H9 (cell line): Measurements from ENCODE around the gene RPP14. TPM values are rescaled to one million over a fixed set of nuclear protein-coding genes. Genes with fewer than 3 reads are reported as not detected.
A peak's percentile ranks its signal among the peaks of the same experiment; 100 is the strongest.

ENCODE experiments used
- DNase-seq: peaks from one replicate; pipeline ENCODE4 v3.0.0-alpha.2; 2017
- H2AFZ ChIP-seq: one replicate; pipeline ENCODE4 v1.6.1; 2013; ENCODE audit warnings: mild to moderate bottlenecking, low read length, control low read depth, moderate library complexity
- H2AK5ac ChIP-seq: 2 replicates; pipeline ENCODE4 v1.6.1; 2013; ENCODE audit warnings: low read length, control low read depth, mixed read lengths; ENCODE audit not compliant: insufficient read length
- H2BK120ac ChIP-seq: one replicate; pipeline ENCODE4 v1.6.1; 2013; ENCODE audit warnings: low read depth, mild to moderate bottlenecking, low read length, control low read depth, inconsistent platforms; ENCODE audit not compliant: poor library complexity, severe bottlenecking
- H2BK12ac ChIP-seq: 2 replicates; pipeline ENCODE4 v1.6.1; 2013; ENCODE audit warnings: low read length, control low read depth, mixed read lengths, low read depth; ENCODE audit not compliant: insufficient read length
- H2BK15ac ChIP-seq: 2 replicates; pipeline ENCODE4 v1.6.1; 2013; ENCODE audit warnings: low read depth, low read length, control low read depth
- H2BK20ac ChIP-seq: one replicate; pipeline ENCODE4 v1.6.1; 2013; ENCODE audit warnings: low read depth, mild to moderate bottlenecking, low read length, control low read depth, inconsistent platforms; ENCODE audit not compliant: poor library complexity, severe bottlenecking
- H2BK5ac ChIP-seq: 2 replicates; pipeline ENCODE4 v1.6.1; 2013; ENCODE audit warnings: low read length, control low read depth, mixed read lengths; ENCODE audit not compliant: insufficient read length
- H3K14ac ChIP-seq: 2 replicates; pipeline ENCODE4 v1.6.1; 2013; ENCODE audit warnings: low read length, control low read depth; ENCODE audit not compliant: insufficient read depth
- H3K18ac ChIP-seq: 2 replicates; pipeline ENCODE4 v1.6.1; 2013; ENCODE audit warnings: low read depth, mild to moderate bottlenecking, mixed read lengths, low read length, control low read depth; ENCODE audit not compliant: insufficient read length
- H3K23ac ChIP-seq: 2 replicates; pipeline ENCODE4 v1.6.1; 2013; ENCODE audit warnings: low read length, control low read depth, mixed read lengths, low read depth; ENCODE audit not compliant: insufficient read length
- H3K23me2 ChIP-seq: 2 replicates; pipeline ENCODE4 v1.6.1; 2013; ENCODE audit warnings: low read depth, mild to moderate bottlenecking, mixed read lengths, low read length, control low read depth; ENCODE audit not compliant: insufficient read length, poor library complexity, severe bottlenecking
- H3K27ac ChIP-seq: 2 replicates; pipeline ENCODE4 v1.5.1; 2013; ENCODE audit warnings: low read length, control low read depth, mixed read lengths, low read depth; ENCODE audit not compliant: insufficient read length
- H3K27me3 ChIP-seq: 2 replicates; pipeline ENCODE4 v1.6.1; 2013; ENCODE audit warnings: low read length, control low read depth, inconsistent platforms; ENCODE audit not compliant: insufficient read depth
- H3K4ac ChIP-seq: 2 replicates; pipeline ENCODE4 v1.6.1; 2013; ENCODE audit warnings: low read depth, mild to moderate bottlenecking, control low read depth, inconsistent platforms, low read length, moderate library complexity
- H3K4me1 ChIP-seq: 2 replicates; pipeline ENCODE4 v1.6.1; 2013; ENCODE audit warnings: low read length, control low read depth, inconsistent platforms; ENCODE audit not compliant: insufficient read depth
- H3K4me2 ChIP-seq: 2 replicates; pipeline ENCODE4 v1.6.1; 2013; ENCODE audit warnings: low read length, control low read depth, mixed read lengths; ENCODE audit not compliant: insufficient read length, insufficient read depth
- H3K56ac ChIP-seq: 2 replicates; pipeline ENCODE4 v1.6.1; 2013; ENCODE audit warnings: low read depth, mild to moderate bottlenecking, mixed read lengths, low read length, control low read depth; ENCODE audit not compliant: insufficient read length
- H3K79me1 ChIP-seq: 2 replicates; pipeline ENCODE4 v1.6.1; 2013; ENCODE audit warnings: low read depth, mild to moderate bottlenecking, moderate library complexity, low read length, control low read depth, inconsistent platforms; ENCODE audit not compliant: insufficient read depth, poor library complexity, severe bottlenecking
- H3K79me2 ChIP-seq: 2 replicates; pipeline ENCODE4 v1.6.1; 2013; ENCODE audit warnings: low read length, control low read depth, inconsistent platforms; ENCODE audit not compliant: insufficient read depth
- H3K9ac ChIP-seq: 2 replicates; pipeline ENCODE4 v1.6.1; 2013; ENCODE audit warnings: low read length, control low read depth, mixed read lengths; ENCODE audit not compliant: insufficient read length; ENCODE audit errors: extremely low read depth
- H3K9me3 ChIP-seq: one replicate; pipeline ENCODE4 v1.6.1; 2013; ENCODE audit warnings: low read depth, low read length, inconsistent platforms; ENCODE audit not compliant: control insufficient read depth
- H3T11ph ChIP-seq: one replicate; pipeline ENCODE4 v1.6.1; 2013; ENCODE audit warnings: mild to moderate bottlenecking, low read length, control low read depth, inconsistent platforms
- H4K20me1 ChIP-seq: one replicate; pipeline ENCODE4 v1.6.1; 2013; ENCODE audit not compliant: control insufficient read depth, insufficient read length, insufficient read depth
- H4K5ac ChIP-seq: 2 replicates; pipeline ENCODE4 v1.6.1; 2013; ENCODE audit warnings: low read depth, mild to moderate bottlenecking, mixed read lengths, low read length, control low read depth; ENCODE audit not compliant: insufficient read length
- H4K8ac ChIP-seq: replicated peaks from 2 replicates; pipeline ENCODE4 v1.6.1; 2013; ENCODE audit warnings: low read length, control low read depth, mixed read lengths, low read depth; ENCODE audit not compliant: insufficient read length
- H4K91ac ChIP-seq: 2 replicates; pipeline ENCODE4 v1.6.1; 2013; ENCODE audit warnings: low read depth, mild to moderate bottlenecking, moderate library complexity, mixed read lengths, low read length, control low read depth; ENCODE audit not compliant: insufficient read length
- H3K27ac Mint-ChIP-seq, 3 experiments: 2 replicates in 2 of 3; 3 replicates in 1 of 3; pipeline ENCODE4 v1.8.0; 2020 to 2021; ENCODE audit warnings: mixed read lengths in 3 of 3, mild to moderate bottlenecking in 1 of 3, moderate library complexity in 1 of 3
- H3K27me3 Mint-ChIP-seq: 2 replicates; pipeline ENCODE4 v1.8.0; 2021; ENCODE audit warnings: low read depth, mild to moderate bottlenecking, moderate library complexity, mixed read lengths
- H3K36me3 Mint-ChIP-seq, 3 experiments: 2 replicates in 2 of 3; 3 replicates in 1 of 3; pipeline ENCODE4 v1.8.0; 2020 to 2021; ENCODE audit warnings: low read depth in 3 of 3, mixed read lengths in 3 of 3; ENCODE audit not compliant: insufficient read depth in 1 of 3
- H3K4me1 Mint-ChIP-seq, 2 experiments: 2 replicates each; pipeline ENCODE4 v1.8.0; 2020; ENCODE audit warnings: mixed read lengths in 2 of 2
- H3K4me3 Mint-ChIP-seq, 2 experiments: 2 replicates in 1 of 2; 3 replicates in 1 of 2; pipeline ENCODE4 v1.8.0; 2020 to 2021; ENCODE audit warnings: mild to moderate bottlenecking in 2 of 2, mixed read lengths in 2 of 2, moderate library complexity in 1 of 2
- H3K9me3 Mint-ChIP-seq, 2 experiments: 2 replicates in 1 of 2; 3 replicates in 1 of 2; pipeline ENCODE4 v1.8.0; 2020; ENCODE audit warnings: mild to moderate bottlenecking in 2 of 2, mixed read lengths in 2 of 2, moderate library complexity in 1 of 2
- WGBS: extraction: QIAGEN DNeasy Blood & Tissue Kit; methylation state at CpG from one replicate; pipeline ENCODE4 v1.1.7; 2013; ENCODE audit warnings: missing lambda C conversion rate, low lambda C conversion rate, mixed read lengths; ENCODE audit not compliant: insufficient read length; ENCODE audit errors: extremely low coverage; 5-methylcytosine and 5-hydroxymethylcytosine counted together
- total RNA-seq: library from RNA; stranded (reverse); gene quantifications from 2 replicates; pipeline ENCODE4 v1.2.1, GENCODE V29; 2021
- TF ChIP-seq, protein P1 (sequence below): fragments of 200-600 bp; sonication (generic); conservative IDR thresholded peaks from 3 replicates; pipeline ENCODE4 v1.8.0; 2021; ENCODE audit warnings: antibody characterized with exemption, mild to moderate bottlenecking

The RPP14 gene
- total RNA-seq, 1 experiment from 2014 or later: 23.9 TPM

DNA sequence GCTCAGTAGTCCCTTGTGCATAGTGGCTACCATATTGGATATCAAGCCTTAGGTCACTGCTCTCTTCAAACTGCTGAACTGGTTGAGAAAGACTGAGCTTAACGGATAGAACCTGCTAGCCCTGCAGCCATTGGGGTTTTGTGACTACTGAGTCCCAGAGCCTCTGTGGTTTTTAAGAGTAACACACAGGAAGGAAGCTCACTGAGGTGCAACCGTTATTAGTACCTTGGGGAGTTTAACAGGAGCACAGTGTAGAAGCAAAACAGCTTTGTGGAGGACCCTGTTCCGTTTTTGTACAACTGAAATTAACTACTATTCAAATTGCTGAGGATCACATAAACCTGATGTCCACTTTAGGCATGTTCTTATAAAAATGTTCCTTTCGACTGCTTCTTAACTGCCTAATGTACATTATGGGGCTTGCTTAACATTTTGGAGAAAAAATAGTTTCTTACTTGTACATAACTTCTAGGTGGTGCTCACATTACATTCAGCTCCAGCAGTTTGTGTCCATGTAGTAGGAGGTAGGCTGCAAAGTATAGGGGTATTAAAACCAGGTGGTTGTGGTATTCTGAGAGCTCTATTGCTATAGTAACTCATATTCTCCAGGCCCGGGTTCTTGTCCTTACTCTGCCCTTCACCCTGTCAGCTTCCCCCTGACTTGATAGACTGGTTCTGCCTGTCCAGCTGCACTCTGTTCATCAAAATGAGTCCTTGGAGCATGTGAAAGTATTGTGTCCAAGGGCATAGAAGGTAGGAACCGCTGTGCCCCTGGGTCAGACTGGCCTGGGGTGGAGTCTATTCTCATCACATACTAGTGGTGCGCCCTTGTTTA, 44.0 kb downstream of the RPP14 start:
- Mint-ChIP-seq H3K4me3 (no peak overlapping the region), H3K36me3 (no peaks in the 10 kb centered on the region), H3K9me3 (no peaks in the 10 kb centered on the region), H3K27me3 (no peaks in the 10 kb centered on the region), H3K4me1 (peaks cover 8% of the 10 kb centered on the region in 2 experiments), H3K27ac (peak overlapping the region in 1 of 3 experiments; percentile 31; a peak in 2 of 7 replicates)
- Histone ChIP-seq H3K9ac (no peak overlapping the region), H2BK15ac (no peak overlapping the region), H3K4me1 (no peaks in the 10 kb centered on the region), H4K20me1 (no peaks in the 10 kb centered on the region), H3K14ac (no peak overlapping the region), H3T11ph (no peak overlapping the region), H3K4me2 (no peak overlapping the region), H3K56ac (no peak overlapping the region), H3K27me3 (no peaks in the 10 kb centered on the region), H4K8ac (no peak overlapping the region), H2AFZ (no peak overlapping the region), H3K4ac (no peak overlapping the region), H2BK12ac (no peak overlapping the region), H2BK5ac (no peak overlapping the region), H3K23ac (no peak overlapping the region), H3K9me3 (no peaks in the 10 kb centered on the region), H3K23me2 (no peaks in the 10 kb centered on the region), H3K79me1 (no peaks in the 10 kb centered on the region), H3K27ac (no peak overlapping the region), H4K5ac (no peak overlapping the region), H3K79me2 (no peaks in the 10 kb centered on the region), H2BK20ac (no peak overlapping the region), H2AK5ac (no peak overlapping the region), H4K91ac (no peak overlapping the region), H3K18ac (no peak overlapping the region), H2BK120ac (no peak overlapping the region)
- TF ChIP-seq, protein P1, sequence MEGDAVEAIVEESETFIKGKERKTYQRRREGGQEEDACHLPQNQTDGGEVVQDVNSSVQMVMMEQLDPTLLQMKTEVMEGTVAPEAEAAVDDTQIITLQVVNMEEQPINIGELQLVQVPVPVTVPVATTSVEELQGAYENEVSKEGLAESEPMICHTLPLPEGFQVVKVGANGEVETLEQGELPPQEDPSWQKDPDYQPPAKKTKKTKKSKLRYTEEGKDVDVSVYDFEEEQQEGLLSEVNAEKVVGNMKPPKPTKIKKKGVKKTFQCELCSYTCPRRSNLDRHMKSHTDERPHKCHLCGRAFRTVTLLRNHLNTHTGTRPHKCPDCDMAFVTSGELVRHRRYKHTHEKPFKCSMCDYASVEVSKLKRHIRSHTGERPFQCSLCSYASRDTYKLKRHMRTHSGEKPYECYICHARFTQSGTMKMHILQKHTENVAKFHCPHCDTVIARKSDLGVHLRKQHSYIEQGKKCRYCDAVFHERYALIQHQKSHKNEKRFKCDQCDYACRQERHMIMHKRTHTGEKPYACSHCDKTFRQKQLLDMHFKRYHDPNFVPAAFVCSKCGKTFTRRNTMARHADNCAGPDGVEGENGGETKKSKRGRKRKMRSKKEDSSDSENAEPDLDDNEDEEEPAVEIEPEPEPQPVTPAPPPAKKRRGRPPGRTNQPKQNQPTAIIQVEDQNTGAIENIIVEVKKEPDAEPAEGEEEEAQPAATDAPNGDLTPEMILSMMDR: no peak
- WGBS: no CpG with 5 or more reads among the region's 7 CpGs
- DNase-seq: no peak
